GM21737 (cell line): ENCODE results near the gene CD207.
"Not testable (repeated sequence)": the region's sequence is repeated elsewhere in the genome, so short reads cannot be mapped to it uniquely, and the experiment has no call there.

Experiments used
- ATAC-seq: cut with Tn5 transposase; IDR thresholded peaks from one replicate; pipeline ENCODE4 v1.9.1; 2021; ENCODE audit warnings: mild to moderate bottlenecking, moderate library complexity; ENCODE audit not compliant: unreplicated experiment

The CD207 gene

GRCh38 chr2:70835643-70836042 lies at the start of gene CD207:
CD207 (minus strand) TSS chr2:70835816; CDS start chr2:70835776, 40 bp downstream.
- ATAC-seq, result no peak

- ATAC-seq, result not testable (repeated sequence)
Measured at GRCh38 chr2:70878543-70878942, 42.9 kb upstream of the CD207 start.

GRCh38 chr2:70876138-70876537 lies 40.5 kb upstream of the CD207 start:
- ATAC-seq, result not testable (repeated sequence)

GRCh38 chr2:70873541-70873940 lies 37.9 kb upstream of the CD207 start:
- ATAC-seq, result no peak

- ATAC-seq, result peak; percentile 62
Measured at GRCh38 chr2:70871398-70872211, 36.0 kb upstream of the CD207 start.

- ATAC-seq, result no peak
Measured at GRCh38 chr2:70870790-70871189, 35.2 kb upstream of the CD207 start.

- no peak for ATAC-seq
Measured at GRCh38 chr2:70868970-70869369, 33.4 kb upstream of the CD207 start.

GRCh38 chr2:70861777-70862625 lies 26.4 kb upstream of the CD207 start:
- ATAC-seq, result no peak

GRCh38 chr2:70855667-70856066 lies 20.1 kb upstream of the CD207 start:
- no peak for ATAC-seq

- no peak for ATAC-seq
Measured at GRCh38 chr2:70854411-70854810, 18.8 kb upstream of the CD207 start.

- ATAC-seq, result no peak
Measured at GRCh38 chr2:70852824-70853223, 17.2 kb upstream of the CD207 start.

- ATAC-seq, result no peak
Measured at GRCh38 chr2:70851704-70852103, 16.1 kb upstream of the CD207 start.

GRCh38 chr2:70850925-70851324 lies 15.3 kb upstream of the CD207 start:
- no peak for ATAC-seq

- no peak for ATAC-seq
Measured at GRCh38 chr2:70842401-70842800, 6.8 kb upstream of the CD207 start.

- ATAC-seq, result no peak
Measured at GRCh38 chr2:70837980-70838925, 2.6 kb upstream of the CD207 start.

- no peak for ATAC-seq
Measured at GRCh38 chr2:70834881-70835280, 735 bp downstream of the CD207 start.

- ATAC-seq, result no peak
Measured at GRCh38 chr2:70834106-70834505, 1.5 kb downstream of the CD207 start.

- no peak for ATAC-seq
Measured at GRCh38 chr2:70833246-70833645, 2.4 kb downstream of the CD207 start.

GRCh38 chr2:70832386-70832785 lies 3.2 kb downstream of the CD207 start:
- no peak for ATAC-seq

GRCh38 chr2:70831861-70832260 lies 3.8 kb downstream of the CD207 start:
- ATAC-seq, result no peak

GRCh38 chr2:70830366-70830765 lies 5.2 kb downstream of the CD207 start:
- ATAC-seq, result no peak
